ENCODE data around the gene WDR86.

The WDR86 gene

GRCh38 chr7:151388430-151388829 lies 21.4 kb downstream of the WDR86 start:
- H3K9me3 ChIP-seq (ENCODE audit: low read length): no peaks in the 10 kb centered on the region
- H3K27ac ChIP-seq (ENCODE audit: low read depth, low read length, poor library complexity, severe bottlenecking): no peak overlapping the region
- no peak overlapping the region for H3K4me3 ChIP-seq (ENCODE audit: low read depth, low read length, poor library complexity, severe bottlenecking)
- H3K9me2 ChIP-seq (ENCODE audit: low read depth, low read length): no peaks in the 10 kb centered on the region
- TF ChIP-seq, protein P1, sequence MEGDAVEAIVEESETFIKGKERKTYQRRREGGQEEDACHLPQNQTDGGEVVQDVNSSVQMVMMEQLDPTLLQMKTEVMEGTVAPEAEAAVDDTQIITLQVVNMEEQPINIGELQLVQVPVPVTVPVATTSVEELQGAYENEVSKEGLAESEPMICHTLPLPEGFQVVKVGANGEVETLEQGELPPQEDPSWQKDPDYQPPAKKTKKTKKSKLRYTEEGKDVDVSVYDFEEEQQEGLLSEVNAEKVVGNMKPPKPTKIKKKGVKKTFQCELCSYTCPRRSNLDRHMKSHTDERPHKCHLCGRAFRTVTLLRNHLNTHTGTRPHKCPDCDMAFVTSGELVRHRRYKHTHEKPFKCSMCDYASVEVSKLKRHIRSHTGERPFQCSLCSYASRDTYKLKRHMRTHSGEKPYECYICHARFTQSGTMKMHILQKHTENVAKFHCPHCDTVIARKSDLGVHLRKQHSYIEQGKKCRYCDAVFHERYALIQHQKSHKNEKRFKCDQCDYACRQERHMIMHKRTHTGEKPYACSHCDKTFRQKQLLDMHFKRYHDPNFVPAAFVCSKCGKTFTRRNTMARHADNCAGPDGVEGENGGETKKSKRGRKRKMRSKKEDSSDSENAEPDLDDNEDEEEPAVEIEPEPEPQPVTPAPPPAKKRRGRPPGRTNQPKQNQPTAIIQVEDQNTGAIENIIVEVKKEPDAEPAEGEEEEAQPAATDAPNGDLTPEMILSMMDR (IDR thresholded peaks at IDR 0.05; ENCODE audit: low read length): no peak
- TF ChIP-seq EZH2 (IDR thresholded peaks at IDR 0.05; ENCODE audit: borderline replicate concordance, low read length): no peak
- H3F3A ChIP-seq (ENCODE audit: insufficient read depth, low read length): no peaks in the 10 kb centered on the region
- no peak overlapping the region for H2AFZ ChIP-seq (ENCODE audit: low read length)
- H3K79me2 ChIP-seq (ENCODE audit: insufficient read depth, low read length): no peaks in the 10 kb centered on the region
- peaks cover 19% of the 10 kb centered on the region for H3K27me3 ChIP-seq (ENCODE audit: insufficient read depth, low read length)
- no peak overlapping the region for H3K9ac ChIP-seq (ENCODE audit: low read length)
- no peaks in the 10 kb centered on the region for H4K20me1 ChIP-seq (ENCODE audit: insufficient read depth, low read length)
- no peak overlapping the region for H3K4me2 ChIP-seq (ENCODE audit: low read length)
- no peaks in the 10 kb centered on the region for H3K36me3 ChIP-seq (ENCODE audit: insufficient read depth, low read length)
- no peaks in the 10 kb centered on the region for H3K4me1 ChIP-seq (ENCODE audit: insufficient read depth, low read length, severe bottlenecking)

DNA sequence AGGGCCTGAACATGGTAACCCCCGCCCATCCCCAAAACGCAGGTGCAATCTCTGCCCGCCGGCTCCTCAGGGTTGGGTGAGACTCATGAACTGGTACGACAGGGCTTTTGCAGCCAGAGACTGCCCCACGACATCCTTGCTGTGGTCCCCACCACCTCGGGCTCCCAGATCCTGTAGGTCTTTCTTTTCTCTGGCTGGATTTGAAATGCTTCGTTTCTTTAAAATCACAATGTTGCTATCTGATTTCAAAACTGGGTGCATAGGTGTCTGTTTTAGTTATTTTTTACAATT lies 21.9 kb downstream of the WDR86 start:
- no peak overlapping the region for H3K27ac ChIP-seq (ENCODE audit: low read depth, low read length, poor library complexity, severe bottlenecking)
- no peaks in the 10 kb centered on the region for H3K36me3 ChIP-seq (ENCODE audit: insufficient read depth, low read length)
- H3K79me2 ChIP-seq (ENCODE audit: insufficient read depth, low read length): no peaks in the 10 kb centered on the region
- no peak overlapping the region for H3K4me3 ChIP-seq (ENCODE audit: low read depth, low read length, poor library complexity, severe bottlenecking)
- no peaks in the 10 kb centered on the region for H4K20me1 ChIP-seq (ENCODE audit: insufficient read depth, low read length)
- no peak overlapping the region for H3K9ac ChIP-seq (ENCODE audit: low read length)
- TF ChIP-seq, protein P1 (IDR thresholded peaks at IDR 0.05; ENCODE audit: low read length): no peak
- TF ChIP-seq EZH2 (IDR thresholded peaks at IDR 0.05; ENCODE audit: borderline replicate concordance, low read length): no peak
- no peak overlapping the region for H2AFZ ChIP-seq (ENCODE audit: low read length)
- H3K9me3 ChIP-seq (ENCODE audit: low read length): no peaks in the 10 kb centered on the region
- no peaks in the 10 kb centered on the region for H3K9me2 ChIP-seq (ENCODE audit: low read depth, low read length)
- H3K4me1 ChIP-seq (ENCODE audit: insufficient read depth, low read length, severe bottlenecking): no peaks in the 10 kb centered on the region
- H3K27me3 ChIP-seq (ENCODE audit: insufficient read depth, low read length): peaks cover 19% of the 10 kb centered on the region
- no peaks in the 10 kb centered on the region for H3F3A ChIP-seq (ENCODE audit: insufficient read depth, low read length)
- no peak overlapping the region for H3K4me2 ChIP-seq (ENCODE audit: low read length)

- no peaks in the 10 kb centered on the region for H3K79me2 ChIP-seq (ENCODE audit: insufficient read depth, low read length)
- no peak overlapping the region for H2AFZ ChIP-seq (ENCODE audit: low read length)
- TF ChIP-seq, protein P1 (IDR thresholded peaks at IDR 0.05; ENCODE audit: low read length): no peak
- no peak for TF ChIP-seq EZH2 (IDR thresholded peaks at IDR 0.05; ENCODE audit: borderline replicate concordance, low read length)
Measured at GRCh38 chr7:151387161-151388006, 22.5 kb downstream of the WDR86 start.

More at GRCh38 chr7:151387161-151388006, 22.5 kb downstream of the WDR86 start:
- H3K9me3 ChIP-seq (ENCODE audit: low read length): no peaks in the 10 kb centered on the region
- H3K27ac ChIP-seq (ENCODE audit: low read depth, low read length, poor library complexity, severe bottlenecking): no peak overlapping the region
- no peak overlapping the region for H3K9ac ChIP-seq (ENCODE audit: low read length)
- H4K20me1 ChIP-seq (ENCODE audit: insufficient read depth, low read length): no peaks in the 10 kb centered on the region
- no peak overlapping the region for H3K4me3 ChIP-seq (ENCODE audit: low read depth, low read length, poor library complexity, severe bottlenecking)
- H3K27me3 ChIP-seq (ENCODE audit: insufficient read depth, low read length): peaks cover 19% of the 10 kb centered on the region
- no peaks in the 10 kb centered on the region for H3K9me2 ChIP-seq (ENCODE audit: low read depth, low read length)
- H3F3A ChIP-seq (ENCODE audit: insufficient read depth, low read length): no peaks in the 10 kb centered on the region
- H3K4me2 ChIP-seq (ENCODE audit: low read length): no peak overlapping the region
- H3K36me3 ChIP-seq (ENCODE audit: insufficient read depth, low read length): no peaks in the 10 kb centered on the region
- no peaks in the 10 kb centered on the region for H3K4me1 ChIP-seq (ENCODE audit: insufficient read depth, low read length, severe bottlenecking)
